ENCODE results near the gene PHACTR3.

GRCh38 chr20:59829054-59829785 is 224.9 kb downstream of the PHACTR3 start:
- TF ChIP-seq, protein P1, sequence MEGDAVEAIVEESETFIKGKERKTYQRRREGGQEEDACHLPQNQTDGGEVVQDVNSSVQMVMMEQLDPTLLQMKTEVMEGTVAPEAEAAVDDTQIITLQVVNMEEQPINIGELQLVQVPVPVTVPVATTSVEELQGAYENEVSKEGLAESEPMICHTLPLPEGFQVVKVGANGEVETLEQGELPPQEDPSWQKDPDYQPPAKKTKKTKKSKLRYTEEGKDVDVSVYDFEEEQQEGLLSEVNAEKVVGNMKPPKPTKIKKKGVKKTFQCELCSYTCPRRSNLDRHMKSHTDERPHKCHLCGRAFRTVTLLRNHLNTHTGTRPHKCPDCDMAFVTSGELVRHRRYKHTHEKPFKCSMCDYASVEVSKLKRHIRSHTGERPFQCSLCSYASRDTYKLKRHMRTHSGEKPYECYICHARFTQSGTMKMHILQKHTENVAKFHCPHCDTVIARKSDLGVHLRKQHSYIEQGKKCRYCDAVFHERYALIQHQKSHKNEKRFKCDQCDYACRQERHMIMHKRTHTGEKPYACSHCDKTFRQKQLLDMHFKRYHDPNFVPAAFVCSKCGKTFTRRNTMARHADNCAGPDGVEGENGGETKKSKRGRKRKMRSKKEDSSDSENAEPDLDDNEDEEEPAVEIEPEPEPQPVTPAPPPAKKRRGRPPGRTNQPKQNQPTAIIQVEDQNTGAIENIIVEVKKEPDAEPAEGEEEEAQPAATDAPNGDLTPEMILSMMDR (IDR thresholded peaks at IDR 0.05) = no peak
- TF ChIP-seq POLR2A (IDR thresholded peaks at IDR 0.05) = no peak

Data from lower leg skin (tissue), 3 donors.